Parathyroid adenoma (tissue), 2 donors: ENCODE results near the gene EIF2B1.

Source experiments
- H2AFZ ChIP-seq: fragments of 300-600 bp; sonication (generic); one replicate; pipeline ENCODE4 v1.7.0; 2017; ENCODE audit warnings: antibody characterized with exemption, mild to moderate bottlenecking
- H3K27ac ChIP-seq: fragments of 300-600 bp; sonication (generic); one replicate; pipeline ENCODE4 v1.7.0; 2017
- H3K27me3 ChIP-seq: fragments of 300-600 bp; sonication (generic); one replicate; pipeline ENCODE4 v1.7.0; 2017; ENCODE audit warnings: low read length; ENCODE audit not compliant: control insufficient read depth, insufficient read depth
- H3K36me3 ChIP-seq: fragments of 300-600 bp; sonication (generic); one replicate; pipeline ENCODE4 v1.7.0; 2017; ENCODE audit warnings: low read length; ENCODE audit not compliant: control insufficient read depth, insufficient read depth
- H3K4me1 ChIP-seq: fragments of 300-600 bp; sonication (generic); one replicate; pipeline ENCODE4 v1.7.0; 2017; ENCODE audit warnings: control low read depth
- H3K4me2 ChIP-seq: fragments of 300-600 bp; sonication (generic); one replicate; pipeline ENCODE4 v1.7.0; 2017; ENCODE audit warnings: low read length
- H3K4me3 ChIP-seq: fragments of 300-600 bp; sonication (generic); one replicate; pipeline ENCODE4 v1.7.0; 2017; ENCODE audit warnings: low read depth, low read length
- H3K79me2 ChIP-seq: fragments of 300-600 bp; sonication (generic); one replicate; pipeline ENCODE4 v1.7.0; 2017; ENCODE audit warnings: control low read depth
- H3K9ac ChIP-seq: fragments of 300-600 bp; sonication (generic); one replicate; pipeline ENCODE4 v1.7.0; 2017; ENCODE audit warnings: mild to moderate bottlenecking
- H3K9me3 ChIP-seq: fragments of 300-600 bp; sonication (generic); one replicate; pipeline ENCODE4 v1.7.0; 2017; ENCODE audit warnings: low read length; ENCODE audit not compliant: control insufficient read depth
- TF ChIP-seq, protein P1 (sequence below): fragments of 300-600 bp; sonication (generic); IDR thresholded peaks from one replicate; pipeline ENCODE4 v1.7.0; 2017; ENCODE audit warnings: antibody characterized with exemption, mild to moderate bottlenecking
- donor health status: primary hyperparathyroidism.

EIF2B1 gene

DNA sequence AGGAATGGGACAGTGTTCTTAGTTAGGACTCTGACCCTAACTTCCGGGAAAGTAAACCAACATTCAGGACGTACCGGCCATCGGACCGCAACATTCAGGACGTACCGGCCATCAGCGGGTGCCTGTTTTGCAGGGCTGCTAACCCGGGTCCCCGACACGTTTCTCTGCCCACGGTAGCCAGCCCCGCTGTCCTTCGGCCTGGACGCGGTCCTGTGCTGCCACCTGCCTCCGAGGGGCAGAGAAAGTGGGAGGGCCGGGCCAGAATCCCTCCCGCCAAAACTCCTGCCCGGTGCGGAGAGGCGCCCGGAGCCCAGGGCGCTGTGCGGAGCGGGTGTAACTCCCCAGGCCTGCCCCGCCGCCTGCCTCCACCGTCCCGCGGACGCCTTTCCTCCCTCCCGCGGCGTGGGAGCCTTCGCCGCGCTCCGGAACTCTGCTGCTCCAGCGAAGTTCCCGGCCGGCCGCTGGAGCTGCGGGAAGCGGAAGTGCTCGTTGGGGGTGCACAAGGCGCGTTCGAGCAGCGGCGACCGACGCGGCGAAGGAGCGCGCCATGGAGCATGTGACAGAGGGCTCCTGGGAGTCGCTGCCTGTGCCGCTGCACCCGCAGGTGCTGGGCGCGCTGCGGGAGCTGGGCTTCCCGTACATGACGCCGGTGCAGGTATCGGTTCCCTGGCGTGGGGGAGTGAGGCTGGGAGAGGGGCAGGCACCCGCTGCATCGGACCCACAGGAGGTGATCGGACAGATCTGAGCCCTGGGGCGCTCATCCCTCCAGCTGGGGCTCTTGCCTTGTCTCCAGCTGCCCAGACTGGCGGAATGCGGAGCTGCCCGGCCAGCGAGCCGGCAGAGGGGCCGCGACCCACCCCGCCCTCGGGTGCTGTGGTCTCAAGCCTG is 31.6 kb downstream of the EIF2B1 start, which contains the start of gene DDX55:
DDX55 (plus strand) TSS at position 498 of the 888 bp plus-strand sequence; CDS start at position 548, 50 bp downstream.
- H3K9me3 ChIP-seq: no peaks in the 10 kb centered on the region
- no peaks in the 10 kb centered on the region for H3K27me3 ChIP-seq
- peak within 1 kb of the TSS; percentile 100 for H2AFZ ChIP-seq
- peaks cover 17% of the 10 kb centered on the region for H3K79me2 ChIP-seq
- peaks cover 8% of the 10 kb centered on the region for H3K4me1 ChIP-seq
- TF ChIP-seq, protein P1, sequence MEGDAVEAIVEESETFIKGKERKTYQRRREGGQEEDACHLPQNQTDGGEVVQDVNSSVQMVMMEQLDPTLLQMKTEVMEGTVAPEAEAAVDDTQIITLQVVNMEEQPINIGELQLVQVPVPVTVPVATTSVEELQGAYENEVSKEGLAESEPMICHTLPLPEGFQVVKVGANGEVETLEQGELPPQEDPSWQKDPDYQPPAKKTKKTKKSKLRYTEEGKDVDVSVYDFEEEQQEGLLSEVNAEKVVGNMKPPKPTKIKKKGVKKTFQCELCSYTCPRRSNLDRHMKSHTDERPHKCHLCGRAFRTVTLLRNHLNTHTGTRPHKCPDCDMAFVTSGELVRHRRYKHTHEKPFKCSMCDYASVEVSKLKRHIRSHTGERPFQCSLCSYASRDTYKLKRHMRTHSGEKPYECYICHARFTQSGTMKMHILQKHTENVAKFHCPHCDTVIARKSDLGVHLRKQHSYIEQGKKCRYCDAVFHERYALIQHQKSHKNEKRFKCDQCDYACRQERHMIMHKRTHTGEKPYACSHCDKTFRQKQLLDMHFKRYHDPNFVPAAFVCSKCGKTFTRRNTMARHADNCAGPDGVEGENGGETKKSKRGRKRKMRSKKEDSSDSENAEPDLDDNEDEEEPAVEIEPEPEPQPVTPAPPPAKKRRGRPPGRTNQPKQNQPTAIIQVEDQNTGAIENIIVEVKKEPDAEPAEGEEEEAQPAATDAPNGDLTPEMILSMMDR: peak; percentile 50
- no peaks in the 10 kb centered on the region for H3K36me3 ChIP-seq
- peak within 1 kb of the TSS; percentile 93 for H3K4me2 ChIP-seq
- peak within 1 kb of the TSS; percentile 84 for H3K4me3 ChIP-seq
- H3K9ac ChIP-seq: peak within 1 kb of the TSS; percentile 69
- peak within 1 kb of the TSS; percentile 90 for H3K27ac ChIP-seq

DNA sequence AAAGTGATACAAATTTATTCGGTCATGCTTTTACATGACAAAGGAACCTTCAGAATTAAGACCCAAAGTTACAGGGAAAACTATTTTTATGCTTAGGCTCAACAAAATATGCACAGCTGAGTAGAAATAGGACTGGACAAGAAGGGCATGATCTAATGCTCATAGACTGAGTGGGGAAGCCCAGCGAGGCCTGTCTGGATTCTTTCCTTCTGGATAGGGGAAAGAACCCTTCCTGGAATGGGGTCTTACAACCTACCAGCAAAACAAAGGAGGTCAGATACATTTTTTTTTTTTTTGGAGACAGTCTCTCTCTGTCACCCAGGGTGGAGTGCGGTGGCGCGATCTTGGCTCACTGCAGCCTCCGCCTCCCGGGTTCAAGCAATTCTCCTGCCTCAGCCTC is 33.8 kb downstream of the EIF2B1 start:
- Histone ChIP-seq H3K9ac (no peak overlapping the region), H3K9me3 (no peaks in the 10 kb centered on the region), H3K4me1 (peaks cover 8% of the 10 kb centered on the region), H2AFZ (no peak overlapping the region), H3K4me3 (no peak overlapping the region), H3K36me3 (no peaks in the 10 kb centered on the region), H3K79me2 (peaks cover 20% of the 10 kb centered on the region), H3K4me2 (no peak overlapping the region), H3K27ac (no peak overlapping the region), H3K27me3 (no peaks in the 10 kb centered on the region)
- TF ChIP-seq, protein P1: no peak

DNA sequence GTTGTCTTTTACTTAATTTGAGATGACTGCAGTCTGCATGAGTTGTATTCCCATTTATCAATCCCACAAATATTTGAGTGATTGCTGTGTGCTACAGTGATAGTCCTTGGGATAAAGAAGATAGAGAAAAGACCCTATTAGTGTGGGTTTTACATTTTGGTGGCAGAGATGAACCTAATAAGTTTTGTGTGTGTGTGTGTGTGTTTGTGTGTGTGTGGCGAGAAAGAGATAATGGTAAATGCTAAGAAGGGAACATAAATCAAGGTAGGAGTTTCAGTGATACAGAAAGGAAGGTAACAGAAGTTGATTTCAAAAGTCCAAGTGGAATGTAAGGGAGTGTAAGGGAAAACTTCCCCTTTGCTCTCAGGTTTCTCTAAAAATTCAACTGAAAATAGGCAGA is 34.2 kb downstream of the EIF2B1 start:
- H3K27me3 ChIP-seq: no peaks in the 10 kb centered on the region
- H3K27ac ChIP-seq: no peak overlapping the region
- no peak overlapping the region for H3K4me3 ChIP-seq
- H3K4me1 ChIP-seq: peaks cover 8% of the 10 kb centered on the region
- H3K4me2 ChIP-seq: no peak overlapping the region
- peaks cover 22% of the 10 kb centered on the region for H3K79me2 ChIP-seq
- no peaks in the 10 kb centered on the region for H3K36me3 ChIP-seq
- H2AFZ ChIP-seq: no peak overlapping the region
- H3K9me3 ChIP-seq: no peaks in the 10 kb centered on the region
- H3K9ac ChIP-seq: no peak overlapping the region
- TF ChIP-seq, protein P1: no peak

DNA sequence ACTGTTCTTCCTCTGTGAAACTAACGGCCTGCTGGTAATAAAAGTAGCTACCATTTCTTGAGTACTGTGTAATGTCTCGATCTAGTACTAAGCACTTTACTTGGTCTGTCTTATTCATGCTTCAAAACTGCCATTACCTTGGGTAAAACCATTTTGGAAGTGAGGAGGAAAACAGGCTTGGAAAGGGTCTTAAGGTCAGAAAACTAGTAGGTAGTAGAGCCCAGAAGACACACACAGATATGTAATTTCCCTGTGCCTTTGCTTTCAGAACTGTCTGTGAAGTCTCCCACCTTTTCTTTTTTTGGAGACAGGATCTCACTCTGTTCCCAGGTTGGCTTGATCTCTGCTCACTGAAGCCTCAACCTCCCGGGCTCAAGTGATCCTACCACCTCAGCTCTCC is 35.0 kb downstream of the EIF2B1 start:
- Histone ChIP-seq H3K36me3 (no peaks in the 10 kb centered on the region), H2AFZ (no peak overlapping the region), H3K27me3 (no peaks in the 10 kb centered on the region), H3K79me2 (peaks cover 24% of the 10 kb centered on the region), H3K9ac (no peak overlapping the region), H3K9me3 (no peaks in the 10 kb centered on the region), H3K4me2 (no peak overlapping the region), H3K4me1 (peaks cover 8% of the 10 kb centered on the region), H3K4me3 (no peak overlapping the region), H3K27ac (no peak overlapping the region)
- TF ChIP-seq, protein P1: no peak
